Femur (tissue), 1 donor: ENCODE data around the gene PHF21A.
"Not testable (repeated sequence)": the region's sequence is repeated elsewhere in the genome, so short reads cannot be mapped to it uniquely, and the experiment has no call there.

Source experiments
- DNase-seq: peaks from one replicate; pipeline ENCODE4 v3.0.0-alpha.2; 2017

The PHF21A gene

DNA sequence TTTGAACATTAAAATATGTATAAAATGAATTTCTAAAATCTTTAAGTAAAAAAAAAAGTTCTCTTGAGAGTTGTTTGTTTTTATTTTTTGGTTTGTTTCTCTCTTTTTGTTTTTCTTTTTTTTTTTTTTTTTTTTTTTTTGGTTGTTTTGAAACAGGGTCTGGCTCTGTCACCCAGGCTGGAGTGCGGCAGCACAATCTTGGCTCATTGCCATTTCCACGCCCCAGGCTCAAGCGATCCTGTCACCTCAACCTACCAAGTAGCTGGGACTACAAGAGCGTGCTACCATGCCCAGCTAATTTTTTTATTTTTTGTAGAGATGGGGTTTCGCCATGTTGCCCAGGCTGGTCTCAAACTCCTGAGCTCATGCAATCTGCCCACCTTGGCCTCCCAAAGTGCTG, 139.4 kb downstream of the PHF21A start:
- not testable (repeated sequence) for DNase-seq

DNA sequence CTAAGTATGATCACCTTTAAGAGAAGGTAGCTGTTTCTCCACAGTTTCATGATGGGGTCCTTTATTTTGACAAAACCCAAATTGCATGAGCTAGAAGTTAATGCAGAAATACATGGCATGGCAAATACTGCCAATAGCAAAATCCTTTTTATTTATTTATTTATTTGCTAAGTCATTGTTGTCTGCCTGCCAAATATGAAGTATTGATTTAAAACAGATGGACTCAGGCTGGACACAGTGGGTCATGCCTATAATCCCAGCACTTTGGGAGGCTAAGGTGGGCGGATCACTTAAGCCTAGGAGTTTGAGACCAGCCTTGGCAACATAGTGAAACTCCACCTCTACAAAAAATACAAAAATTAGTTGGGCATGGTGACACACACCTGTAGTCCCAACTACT, 146.4 kb downstream of the PHF21A start:
- no peak for DNase-seq

DNA sequence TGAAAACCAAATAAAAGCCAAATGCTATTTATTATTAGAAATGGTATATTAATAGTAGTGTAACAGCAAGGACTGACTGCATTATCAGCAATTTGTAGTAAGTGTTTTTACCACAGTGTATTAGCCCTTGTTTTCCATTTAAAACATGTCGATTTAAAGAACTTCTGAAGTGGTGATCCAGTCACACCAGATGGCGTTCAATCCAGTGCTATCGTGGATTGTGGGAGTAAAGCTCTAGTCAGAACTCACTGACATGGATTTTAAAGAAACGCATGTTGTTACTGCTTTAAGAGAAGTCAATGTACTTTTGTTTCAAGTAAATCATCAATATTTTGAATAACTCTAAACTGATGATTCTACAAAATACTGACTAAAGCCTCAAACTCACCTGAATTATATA, 147.7 kb downstream of the PHF21A start:
- DNase-seq, result no peak

DNA sequence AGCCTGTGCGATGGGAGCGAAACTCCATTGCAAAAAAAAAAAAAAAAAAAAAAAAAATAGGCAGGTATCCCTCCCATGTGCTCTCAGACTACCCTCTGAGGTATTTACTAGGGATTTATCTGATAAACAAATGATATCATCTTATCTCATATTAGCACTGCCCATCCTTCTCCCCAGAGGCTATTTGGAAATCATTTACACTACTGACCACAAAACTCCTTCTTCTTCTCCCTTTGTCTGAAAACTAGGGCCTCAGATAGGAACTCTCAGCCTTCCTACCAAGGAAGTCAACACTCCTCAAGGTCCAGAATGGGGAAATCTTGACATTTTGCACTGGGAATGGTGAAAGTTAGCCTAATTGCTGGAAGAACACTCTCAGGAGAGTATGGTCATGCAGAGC, 152.4 kb downstream of the PHF21A start:
- no peak for DNase-seq

GRCh38 chr11:45967506-45967905, 153.7 kb downstream of the PHF21A start:
- no peak for DNase-seq

DNA sequence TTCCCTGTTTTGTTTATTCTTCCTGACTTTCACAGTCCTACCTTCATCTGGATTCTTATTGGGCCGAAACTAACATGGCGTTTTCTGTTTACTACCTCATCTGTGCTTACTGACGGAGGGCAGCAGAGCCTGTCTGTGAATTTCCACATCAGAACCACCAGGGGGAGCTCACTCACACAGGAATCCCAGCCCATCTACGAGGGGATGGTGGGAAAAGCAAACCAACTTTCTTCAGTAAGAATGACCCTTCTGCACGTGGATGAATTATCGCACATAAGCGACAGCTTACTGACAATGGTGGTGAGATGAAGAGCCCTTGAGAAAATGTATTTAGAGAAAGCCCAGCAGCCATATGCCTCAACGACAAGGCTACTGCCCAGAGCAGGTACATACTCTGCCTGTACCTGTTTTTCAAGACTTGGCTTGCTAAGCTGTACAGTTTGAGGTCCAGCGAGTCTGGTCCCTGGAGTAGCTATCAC, 156.3 kb downstream of the PHF21A start:
- DNase-seq, result peak; percentile 81

DNA sequence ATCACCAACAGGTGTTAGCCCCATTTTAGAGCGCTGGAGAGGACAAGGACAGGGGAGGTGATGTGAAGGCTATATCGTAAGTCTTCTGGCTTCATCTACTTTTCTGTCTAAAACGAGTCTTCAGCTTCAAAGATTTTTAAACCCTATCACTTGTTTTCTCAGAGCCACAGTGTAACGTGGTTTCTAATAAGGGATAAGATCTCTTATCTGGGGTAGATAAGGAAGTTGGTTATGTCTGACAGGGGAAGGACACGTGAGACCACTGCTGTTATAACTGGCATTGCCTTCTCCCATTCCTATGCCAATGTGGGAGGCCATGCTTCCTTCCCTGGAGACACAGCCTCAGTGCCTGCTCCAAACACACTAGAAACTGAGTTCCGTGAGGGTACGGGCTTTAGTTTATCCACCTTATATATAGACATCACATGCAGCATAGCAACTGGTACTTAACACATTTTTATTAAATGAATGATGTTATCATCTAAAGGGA, 159.5 kb downstream of the PHF21A start:
- DNase-seq, result no peak

- DNase-seq, result no peak
Measured at GRCh38 chr11:45960387-45961095, 160.7 kb downstream of the PHF21A start.

DNA sequence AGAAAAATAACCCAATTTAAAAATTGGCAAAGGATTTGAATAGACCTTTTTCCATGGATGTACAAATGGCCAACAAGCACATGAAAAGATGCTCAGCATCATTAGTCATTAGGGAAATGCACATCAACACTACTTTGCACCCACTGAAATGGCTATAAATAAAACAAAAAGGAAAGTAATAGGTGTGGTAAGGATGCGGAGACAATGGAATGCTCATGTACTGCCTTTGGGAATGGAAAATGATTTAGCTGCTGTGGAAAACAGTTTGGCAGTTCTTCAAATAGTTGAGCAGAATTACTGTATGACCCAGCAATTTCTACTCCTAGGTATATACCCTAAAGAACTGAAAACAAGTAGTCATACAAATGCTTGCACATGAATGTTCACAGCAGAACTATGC, 161.4 kb downstream of the PHF21A start:
- DNase-seq, result no peak

- no peak for DNase-seq
Measured at GRCh38 chr11:45949992-45950407, 171.3 kb downstream of the PHF21A start.

DNA sequence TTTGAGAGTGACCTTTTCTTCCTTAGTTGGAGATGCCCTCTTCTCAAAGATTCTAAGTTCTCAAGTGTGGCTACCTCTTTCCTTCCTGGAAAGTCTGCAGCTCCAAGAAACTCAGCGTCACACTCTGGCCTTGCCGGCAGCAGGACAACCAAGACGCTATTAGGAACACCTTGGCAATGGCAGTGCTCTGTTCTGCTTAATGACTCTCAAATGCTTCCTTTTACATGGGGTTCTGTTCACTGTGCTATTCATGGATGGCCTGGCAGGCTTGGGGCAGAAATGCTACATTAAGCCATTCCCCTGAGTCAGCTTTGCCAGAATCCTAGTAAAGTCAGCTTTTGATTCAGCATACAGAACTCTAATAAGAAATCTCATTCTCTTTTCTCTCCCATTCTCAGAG, 172.9 kb downstream of the PHF21A start:
- no peak for DNase-seq

- DNase-seq, result no peak
Measured at GRCh38 chr11:45947885-45948284, 173.4 kb downstream of the PHF21A start.

- no peak for DNase-seq
Measured at GRCh38 chr11:45945397-45945999, 175.8 kb downstream of the PHF21A start.

GRCh38 chr11:45942381-45942780, 178.9 kb downstream of the PHF21A start:
- no peak for DNase-seq

DNA sequence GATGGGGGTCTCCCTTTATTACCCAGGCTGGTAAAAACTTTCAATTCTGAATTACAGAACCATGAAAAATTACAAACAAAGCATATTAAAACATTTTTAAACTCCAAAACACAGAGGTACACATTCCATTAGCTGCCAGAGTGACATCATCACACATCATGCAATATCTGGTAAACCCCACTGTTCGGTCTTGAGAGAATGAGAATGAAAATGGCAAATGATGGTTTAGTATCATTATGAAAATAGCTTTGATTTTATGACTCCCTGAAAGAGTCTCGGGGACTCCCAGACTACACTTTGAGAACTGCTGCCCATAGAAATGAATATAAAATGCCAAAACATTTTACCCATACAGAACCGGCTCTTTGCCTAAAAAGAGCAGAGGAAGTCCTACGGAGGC, 180.0 kb downstream of the PHF21A start:
- DNase-seq, result no peak

DNA sequence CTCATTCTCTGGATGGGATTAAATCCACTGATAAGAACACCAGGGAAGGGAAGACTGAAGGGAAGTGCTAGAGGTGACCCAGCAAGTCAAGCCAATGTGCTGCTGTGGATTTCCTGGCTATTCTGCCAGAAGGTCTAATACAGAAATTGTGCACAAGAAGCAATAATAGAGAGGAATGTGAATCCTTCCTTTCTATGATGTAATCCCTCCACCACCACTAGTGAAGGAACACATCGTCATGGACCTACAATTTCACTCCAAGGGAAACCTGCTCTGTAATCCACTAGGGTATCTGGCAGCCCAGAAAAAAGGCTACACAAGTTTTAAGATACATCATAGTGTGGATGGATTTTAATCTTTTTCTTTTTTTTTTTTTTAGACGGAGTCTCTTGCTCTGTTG, 181.4 kb downstream of the PHF21A start:
- DNase-seq, result no peak

GRCh38 chr11:45937916-45938315, 183.3 kb downstream of the PHF21A start:
- no peak for DNase-seq

DNA sequence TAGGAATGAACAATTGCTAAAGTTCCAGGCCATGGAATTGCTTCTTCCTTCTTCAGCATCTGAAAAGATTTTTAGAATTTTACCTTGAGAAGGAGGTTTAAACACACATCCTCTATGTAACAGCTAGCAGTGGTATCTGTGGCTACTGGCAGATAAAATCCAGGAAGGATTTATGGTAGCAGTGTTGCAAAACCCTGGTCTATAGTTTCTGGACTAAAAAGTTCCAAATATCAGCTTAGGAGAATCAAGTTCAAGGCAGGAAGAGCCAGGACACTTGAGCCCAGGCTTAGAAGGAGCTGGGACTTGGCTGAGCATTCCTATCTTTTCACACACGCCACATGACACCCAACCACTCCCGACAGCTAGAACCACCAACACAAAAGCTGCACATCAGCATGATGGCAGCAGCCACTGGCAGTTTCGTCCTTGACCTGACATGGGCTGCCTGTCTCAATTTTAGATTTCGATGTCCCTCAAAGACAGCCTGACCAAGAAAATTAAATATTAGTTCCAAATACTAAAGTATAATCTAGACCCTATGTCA, 184.7 kb downstream of the PHF21A start:
- DNase-seq, result no peak

- DNase-seq, result no peak
Measured at GRCh38 chr11:45935349-45936064, 185.7 kb downstream of the PHF21A start.

DNA sequence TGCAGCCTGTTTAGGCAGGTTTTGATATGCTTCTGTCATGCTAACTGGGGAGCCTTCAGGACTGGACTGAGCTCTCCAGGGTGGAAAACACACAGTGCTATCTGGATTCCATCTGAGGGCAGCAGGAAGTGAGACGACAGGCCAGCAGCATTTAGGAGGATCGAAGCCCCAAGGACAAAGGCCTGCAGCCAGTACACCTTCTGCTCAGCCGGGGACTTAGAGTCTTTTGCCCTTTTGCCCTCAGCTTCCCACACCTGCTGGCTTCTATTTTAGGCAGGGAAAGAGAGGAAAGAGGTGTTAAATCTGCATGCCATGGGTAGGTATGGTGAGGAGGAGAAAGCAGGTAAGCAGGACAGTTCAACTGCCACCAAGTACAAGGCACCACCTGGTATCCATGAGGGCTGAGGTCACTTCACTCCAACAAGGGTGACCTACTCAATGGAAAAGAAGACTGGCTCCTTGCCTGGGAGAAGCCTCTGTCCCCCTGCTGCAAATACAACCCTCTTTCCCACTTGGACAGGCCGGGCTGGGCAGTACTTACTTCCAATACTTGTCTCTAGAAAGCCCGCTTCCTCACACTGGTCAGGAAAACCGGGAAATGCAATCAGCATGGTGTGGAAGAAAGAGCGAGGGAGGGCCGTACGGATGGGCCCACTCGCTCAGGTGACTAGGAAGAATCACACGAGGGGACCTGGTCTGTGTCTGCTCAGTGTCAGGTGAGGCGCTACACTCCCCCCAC, 186.5 kb downstream of the PHF21A start:
- DNase-seq, result no peak

- no peak for DNase-seq
Measured at GRCh38 chr11:45933846-45934579, 187.2 kb downstream of the PHF21A start.
